Mesodermal cell (in vitro differentiated cells): ENCODE measurements around the gene LYPLA2.
A peak's percentile ranks its signal among the peaks of the same experiment; 100 is the strongest.
"Not testable (repeated sequence)": the region's sequence is repeated elsewhere in the genome, so short reads cannot be mapped to it uniquely, and the experiment has no call there.

Source experiments
- H3K27ac ChIP-seq: 2 replicates; pipeline ENCODE4 v1.7.0; 2013; ENCODE audit warnings: mild to moderate bottlenecking, low read depth, low read length, moderate library complexity; ENCODE audit not compliant: severe bottlenecking
- H3K36me3 ChIP-seq: 2 replicates; pipeline ENCODE4 v1.7.1; 2013; ENCODE audit warnings: mild to moderate bottlenecking, low read length, moderate library complexity; ENCODE audit not compliant: control insufficient read depth, insufficient read depth
- H3K4me1 ChIP-seq: one replicate; pipeline ENCODE4 v1.7.1; 2013; ENCODE audit warnings: mild to moderate bottlenecking, low read length; ENCODE audit not compliant: insufficient read depth, control insufficient read depth, poor library complexity, severe bottlenecking
- H3K4me3 ChIP-seq: 2 replicates; pipeline ENCODE4 v1.7.0; 2013; ENCODE audit warnings: low read length, control low read depth, mild to moderate bottlenecking; ENCODE audit not compliant: insufficient read depth, poor library complexity, severe bottlenecking; ENCODE audit errors: extremely low read depth
- H3K9me3 ChIP-seq: 2 replicates; pipeline ENCODE4 v1.7.1; 2013; ENCODE audit warnings: mild to moderate bottlenecking, low read length, moderate library complexity; ENCODE audit not compliant: control insufficient read depth
- WGBS, 2 experiments: methylation state at CpG; one replicate each; pipeline ENCODE4 v1.1.5; 2013; ENCODE audit warnings: missing lambda C conversion rate in 2 of 2; ENCODE audit not compliant: insufficient coverage in 2 of 2; 5-methylcytosine and 5-hydroxymethylcytosine counted together

LYPLA2 gene

DNA sequence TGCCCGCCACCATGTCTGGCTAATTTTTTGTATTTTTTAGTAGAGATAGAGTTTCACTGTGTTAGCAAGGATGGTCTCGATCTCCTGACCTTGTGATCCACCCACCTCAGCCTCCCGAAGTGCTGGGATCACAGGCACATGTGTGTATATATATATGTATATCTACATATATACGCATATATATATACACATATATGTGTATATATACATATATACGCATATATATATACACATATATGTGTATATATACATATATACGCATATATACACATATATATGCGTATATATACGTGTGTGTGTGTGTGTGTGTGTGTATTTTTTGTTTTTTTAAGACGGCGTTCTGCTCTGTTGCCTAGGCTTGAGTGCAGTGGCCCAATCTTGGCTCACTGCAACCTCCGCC, 7.8 kb upstream of the LYPLA2 start:
- not testable (repeated sequence) for H3K4me3 ChIP-seq, H3K27ac ChIP-seq, H3K4me1 ChIP-seq, H3K9me3 ChIP-seq
- peaks cover 80% of the 10 kb centered on the region for H3K36me3 ChIP-seq
- WGBS, 2 experiments, result 85 to 97% methylated on average over 3 of the region's 11 CpGs

DNA sequence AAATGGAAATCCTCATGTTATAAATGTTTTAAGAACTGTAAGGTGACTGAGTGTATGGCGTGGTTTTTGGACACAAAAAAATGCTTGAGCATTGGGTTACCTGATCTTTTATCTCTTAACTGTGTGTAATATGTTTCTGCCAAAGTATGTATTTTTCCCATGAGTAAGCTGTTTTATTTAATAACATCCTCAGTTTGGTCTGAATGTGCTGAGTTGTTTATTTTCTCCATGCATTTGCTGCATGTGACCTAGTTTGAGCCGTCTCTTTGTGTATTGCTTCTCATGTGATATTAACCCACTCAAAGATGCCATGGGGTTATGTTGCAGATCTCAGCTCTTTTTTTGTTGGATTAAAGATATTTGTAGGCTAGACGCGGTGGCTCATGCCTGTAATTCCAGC, 6.1 kb upstream of the LYPLA2 start:
- WGBS, 2 experiments, result 92 to 96% methylated on average over 3 to 4 of the region's 4 CpGs

DNA sequence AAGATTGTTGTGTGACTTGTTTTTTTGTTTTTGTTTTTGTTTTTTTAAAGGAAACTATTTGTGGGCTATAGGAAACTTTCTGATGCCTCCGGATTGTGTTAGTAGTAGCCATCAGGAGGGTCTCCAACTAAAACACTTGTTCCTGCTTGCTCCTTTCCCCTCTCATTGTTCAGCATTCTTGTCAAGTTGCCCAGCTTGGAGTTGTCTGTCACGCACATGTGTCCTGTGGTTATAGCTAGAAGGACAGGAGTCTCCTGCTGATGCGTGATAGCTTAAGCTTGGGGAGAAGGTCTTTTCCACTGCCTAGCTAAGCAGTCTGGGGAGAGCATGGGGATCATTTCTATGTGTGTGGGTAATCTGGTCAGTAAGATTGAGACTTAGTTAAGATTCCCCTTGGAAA, 3.2 kb upstream of the LYPLA2 start:
- Histone ChIP-seq H3K36me3 (peaks cover 60% of the 10 kb centered on the region), H3K4me1 (peaks cover 13% of the 10 kb centered on the region), H3K27ac (no peak overlapping the region), H3K9me3 (no peaks in the 10 kb centered on the region), H3K4me3 (no peak overlapping the region)
- 86 to 100% methylated on average over 1 of the region's 3 CpGs for WGBS, 2 experiments

More for the DNA sequence above, 6.1 kb upstream of the LYPLA2 start:
- H3K4me3 ChIP-seq, result no peak overlapping the region
- H3K9me3 ChIP-seq, result no peaks in the 10 kb centered on the region
- peaks cover 5% of the 10 kb centered on the region for H3K4me1 ChIP-seq
- peaks cover 86% of the 10 kb centered on the region for H3K36me3 ChIP-seq
- H3K27ac ChIP-seq, result no peak overlapping the region

DNA sequence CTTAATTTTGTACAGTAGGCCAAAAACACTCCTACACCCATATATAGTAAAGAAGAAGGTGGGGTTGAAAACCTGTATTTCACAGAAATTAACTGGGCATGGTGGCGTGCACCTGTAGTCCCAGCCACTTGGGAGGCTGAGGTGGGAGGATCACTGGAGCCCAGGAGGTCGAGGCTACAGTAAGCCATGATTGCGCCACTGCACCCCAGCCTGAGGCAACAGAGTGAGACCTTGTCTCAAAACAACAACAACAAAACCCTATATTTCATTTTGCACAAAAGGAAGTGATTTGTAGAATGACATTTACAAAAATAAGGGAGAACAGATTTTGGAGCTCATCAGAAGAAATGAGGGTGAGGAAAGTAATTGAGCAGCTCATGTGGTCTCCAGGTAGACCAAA, 2.2 kb upstream of the LYPLA2 start:
- Histone ChIP-seq H3K9me3 (no peaks in the 10 kb centered on the region), H3K4me1 (peaks cover 18% of the 10 kb centered on the region), H3K36me3 (peaks cover 62% of the 10 kb centered on the region), H3K4me3 (no peak overlapping the region), H3K27ac (no peak overlapping the region)
- 100% methylated on average over 1 of the region's 3 CpGs; no CpG with 5 or more reads in 1 of the 2 experiments for WGBS, 2 experiments

DNA sequence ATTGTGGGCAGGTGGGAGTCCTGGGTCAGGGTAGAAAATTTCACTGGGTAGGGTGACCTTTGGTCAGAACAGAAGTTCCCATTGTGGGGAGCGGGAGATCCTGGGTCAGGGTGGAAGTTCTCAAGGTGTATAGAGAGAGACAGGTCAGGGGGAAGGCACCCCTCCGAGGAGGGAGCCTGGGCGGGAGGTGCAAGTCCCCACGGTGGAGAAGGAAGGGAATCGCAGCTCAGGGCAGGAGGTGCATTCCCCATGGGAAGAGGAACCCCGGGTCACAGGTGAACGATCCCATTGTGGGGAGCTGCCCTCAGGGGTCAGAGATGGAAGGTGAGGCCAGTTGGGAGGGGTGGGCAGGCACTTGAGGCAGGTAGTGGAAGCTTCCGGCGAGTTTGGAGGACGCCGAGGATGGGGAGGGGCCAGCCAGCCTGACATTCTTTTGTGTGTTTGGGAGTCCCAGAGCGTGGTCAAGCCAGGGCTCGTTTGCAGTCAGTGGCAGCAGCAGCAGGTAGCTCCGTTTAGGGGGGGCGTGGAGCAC, 637 bp downstream of the LYPLA2 start:
- peaks cover 22% of the 10 kb centered on the region for H3K4me1 ChIP-seq
- peak overlapping the region; percentile 41 for H3K27ac ChIP-seq
- peak overlapping the region; percentile 94 for H3K4me3 ChIP-seq
- no peaks in the 10 kb centered on the region for H3K9me3 ChIP-seq
- H3K36me3 ChIP-seq, result peaks cover 48% of the 10 kb centered on the region
- 0 to 1% methylated on average over 13 to 14 of the region's 15 CpGs for WGBS, 2 experiments

DNA sequence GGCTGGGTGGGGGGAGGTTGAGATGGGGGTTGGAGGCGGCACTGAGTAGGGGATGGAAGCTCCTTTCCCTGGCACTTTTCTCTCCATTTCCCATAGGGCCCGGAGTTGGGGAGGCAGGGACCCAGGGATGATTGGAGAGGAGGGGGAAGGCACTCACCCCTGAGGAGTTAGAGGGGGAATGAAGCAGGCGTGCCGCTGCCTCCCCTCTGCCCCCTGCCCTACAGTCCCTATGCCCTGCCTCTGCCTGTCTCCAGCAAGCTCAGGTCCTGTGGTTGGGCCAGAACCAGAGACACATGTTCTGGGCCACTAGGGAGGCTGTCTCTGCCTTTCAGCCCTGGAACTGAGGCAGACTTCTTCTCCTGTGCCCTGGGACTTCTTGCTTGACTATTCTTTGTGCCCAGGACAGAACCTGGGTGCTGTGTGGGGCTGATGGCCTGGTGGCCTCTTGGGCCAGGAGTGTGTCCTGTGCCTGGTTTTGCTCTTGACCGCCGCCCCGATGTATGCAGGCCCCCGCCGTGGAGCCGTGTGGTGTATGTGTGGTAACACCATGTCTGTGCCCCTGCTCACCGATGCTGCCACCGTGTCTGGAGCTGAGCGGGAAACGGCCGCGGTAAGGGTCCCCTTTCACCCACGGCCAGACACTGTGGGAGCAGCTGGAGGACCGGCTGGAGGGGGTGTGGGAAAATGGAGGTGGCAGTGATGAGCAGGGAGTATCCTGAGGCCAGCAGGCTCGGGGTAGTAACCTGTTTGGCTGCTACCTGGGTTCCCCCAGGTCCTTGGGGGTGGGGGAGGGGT, 1.4 kb downstream of the LYPLA2 start:
- Histone ChIP-seq H3K9me3 (no peaks in the 10 kb centered on the region), H3K4me3 (peak overlapping the region; percentile 94), H3K27ac (no peak overlapping the region), H3K4me1 (peaks cover 22% of the 10 kb centered on the region), H3K36me3 (peaks cover 48% of the 10 kb centered on the region)
- WGBS, 2 experiments, result 86 to 96% methylated on average over 10 to 15 of the region's 19 CpGs

DNA sequence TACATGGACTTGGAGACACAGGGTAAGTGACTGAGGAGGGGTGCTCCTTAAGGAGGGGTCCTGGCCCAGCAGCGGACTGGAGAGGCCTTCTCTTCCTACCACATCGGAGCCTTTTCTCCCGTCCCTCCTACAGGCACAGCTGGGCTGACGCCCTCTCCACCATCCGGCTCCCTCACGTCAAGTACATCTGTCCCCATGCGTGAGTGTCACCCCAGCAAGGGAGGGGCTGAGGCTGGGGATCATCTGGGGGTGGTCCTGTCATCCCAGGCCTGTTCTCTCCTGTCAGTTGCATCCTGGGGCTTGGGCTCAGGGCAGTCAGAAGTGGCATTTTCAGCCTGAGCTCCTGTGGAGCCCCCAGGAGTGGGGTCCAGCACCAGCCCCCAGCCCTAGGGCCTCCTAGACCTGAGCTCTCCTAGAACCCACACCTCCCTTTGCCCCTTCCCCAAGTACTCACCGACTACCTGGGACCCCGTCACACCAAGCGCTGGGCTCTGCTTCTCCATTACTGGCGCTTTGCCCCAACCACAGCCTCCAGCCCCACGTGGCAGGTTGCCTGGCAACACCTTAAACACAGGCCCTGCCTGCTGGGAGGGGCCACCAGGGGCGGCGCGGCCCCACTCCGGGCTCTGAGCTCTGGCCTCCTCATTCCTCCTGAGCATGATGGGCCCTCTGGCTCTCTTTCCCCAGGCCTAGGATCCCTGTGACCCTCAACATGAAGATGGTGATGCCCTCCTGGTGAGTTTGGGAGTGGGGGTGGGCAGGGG, 2.3 kb downstream of the LYPLA2 start:
- Histone ChIP-seq H3K4me1 (peaks cover 22% of the 10 kb centered on the region), H3K4me3 (no peak overlapping the region), H3K9me3 (no peaks in the 10 kb centered on the region), H3K27ac (no peak overlapping the region), H3K36me3 (peaks cover 48% of the 10 kb centered on the region)
- 87 to 92% methylated on average over 11 to 16 of the region's 16 CpGs for WGBS, 2 experiments

DNA sequence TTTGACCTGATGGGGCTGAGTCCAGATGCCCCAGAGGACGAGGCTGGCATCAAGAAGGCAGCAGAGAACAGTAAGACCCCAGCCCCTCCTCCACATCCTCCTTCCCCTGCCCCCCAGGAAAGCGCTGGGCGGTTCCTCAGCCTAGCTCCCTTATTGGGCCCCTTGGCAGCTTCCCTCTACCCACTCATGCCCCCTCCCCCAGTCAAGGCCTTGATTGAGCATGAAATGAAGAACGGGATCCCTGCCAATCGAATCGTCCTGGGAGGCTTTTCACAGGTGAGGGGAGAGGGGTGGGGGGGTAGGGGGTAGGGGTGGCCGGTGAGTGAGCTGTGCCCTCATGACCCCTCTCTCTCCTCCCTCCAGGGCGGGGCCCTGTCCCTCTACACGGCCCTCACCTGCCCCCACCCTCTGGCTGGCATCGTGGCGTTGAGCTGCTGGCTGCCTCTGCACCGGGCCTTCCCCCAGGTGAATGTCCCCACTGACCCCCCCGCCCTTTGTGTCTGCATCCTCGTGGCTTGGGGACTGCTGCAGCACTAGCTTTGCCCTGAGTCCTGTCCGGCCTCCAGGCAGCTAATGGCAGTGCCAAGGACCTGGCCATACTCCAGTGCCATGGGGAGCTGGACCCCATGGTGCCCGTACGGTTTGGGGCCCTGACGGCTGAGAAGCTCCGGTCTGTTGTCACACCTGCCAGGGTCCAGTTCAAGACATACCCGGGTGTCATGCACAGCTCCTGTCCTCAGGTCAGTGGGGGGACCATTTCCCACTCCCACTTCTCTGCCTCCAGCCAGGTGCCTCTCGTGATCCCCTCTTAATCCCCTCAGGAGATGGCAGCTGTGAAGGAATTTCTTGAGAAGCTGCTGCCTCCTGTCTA, 3.2 kb downstream of the LYPLA2 start:
- Histone ChIP-seq H3K4me1 (peaks cover 27% of the 10 kb centered on the region), H3K36me3 (peaks cover 47% of the 10 kb centered on the region), H3K4me3 (no peak overlapping the region), H3K9me3 (no peaks in the 10 kb centered on the region), H3K27ac (no peak overlapping the region)
- 95 to 96% methylated on average over 9 to 14 of the region's 21 CpGs for WGBS, 2 experiments

DNA sequence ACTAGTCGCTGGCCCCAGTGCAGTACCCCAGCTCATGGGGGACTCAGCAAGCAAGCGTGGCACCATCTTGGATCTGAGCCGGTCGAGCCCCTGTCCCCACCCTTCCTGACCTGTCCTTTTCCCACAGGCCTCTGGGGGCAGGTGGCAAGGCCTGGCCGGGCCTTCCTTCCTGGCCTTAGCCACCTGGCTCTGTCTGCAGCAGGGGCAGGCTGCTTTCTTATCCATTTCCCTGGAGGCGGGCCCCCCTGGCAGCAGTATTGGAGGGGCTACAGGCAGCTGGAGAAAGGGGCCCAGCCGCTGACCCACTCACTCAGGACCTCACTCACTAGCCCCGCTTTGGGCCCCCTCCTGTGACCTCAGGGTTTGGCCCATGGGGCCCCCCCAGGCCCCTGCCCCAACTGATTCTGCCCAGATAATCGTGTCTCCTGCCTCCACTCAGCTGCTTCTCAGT, 3.8 kb downstream of the LYPLA2 start:
- H3K4me3 ChIP-seq, H3K9me3 ChIP-seq, H3K27ac ChIP-seq: not testable (repeated sequence)
- Histone ChIP-seq H3K4me1 (peaks cover 28% of the 10 kb centered on the region), H3K36me3 (peaks cover 43% of the 10 kb centered on the region)
- 83 to 90% methylated on average over 3 to 7 of the region's 9 CpGs for WGBS, 2 experiments
